ENCODE measurements around the gene LGALS7.

Gene LGALS7

DNA sequence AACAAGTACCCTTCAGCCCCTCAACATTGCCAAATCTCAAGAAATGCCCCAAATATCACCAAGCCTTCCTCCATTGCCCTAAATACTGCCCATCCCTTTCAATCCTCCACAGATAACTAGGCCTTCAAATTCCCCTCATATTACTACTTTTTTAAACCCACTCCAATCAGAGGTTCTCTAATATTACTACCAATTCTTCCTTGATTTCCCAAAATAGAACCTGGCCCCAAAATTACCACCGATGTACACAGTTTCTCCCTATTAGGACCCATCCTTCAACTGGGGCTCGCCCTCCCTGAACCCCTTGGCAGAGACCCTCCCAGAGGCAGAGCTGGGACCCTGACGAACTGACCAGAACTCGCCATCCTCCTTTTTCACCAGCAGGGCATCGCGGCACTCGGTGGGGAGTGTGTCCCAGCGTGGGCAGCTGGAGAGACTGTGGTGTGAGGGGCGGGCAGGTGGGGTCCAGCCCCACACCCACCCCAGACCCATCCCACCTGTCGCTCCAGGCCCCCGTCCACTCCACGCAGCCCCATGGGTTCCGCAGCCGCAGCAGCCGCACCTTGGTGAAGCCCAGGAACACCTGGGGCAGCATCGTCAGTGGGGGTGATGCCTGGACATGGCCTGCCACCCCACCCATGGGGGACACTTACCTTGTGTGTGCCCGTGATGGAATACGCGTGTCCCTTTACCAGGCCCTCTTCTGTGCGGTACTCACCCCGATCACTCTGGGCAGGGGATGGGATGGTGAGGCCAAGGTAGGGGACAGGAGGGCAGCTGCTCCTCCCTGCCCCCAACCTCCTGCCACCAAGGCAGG, 35.2 kb downstream of the LGALS7 start:
- no peak for DNase-seq

DNA sequence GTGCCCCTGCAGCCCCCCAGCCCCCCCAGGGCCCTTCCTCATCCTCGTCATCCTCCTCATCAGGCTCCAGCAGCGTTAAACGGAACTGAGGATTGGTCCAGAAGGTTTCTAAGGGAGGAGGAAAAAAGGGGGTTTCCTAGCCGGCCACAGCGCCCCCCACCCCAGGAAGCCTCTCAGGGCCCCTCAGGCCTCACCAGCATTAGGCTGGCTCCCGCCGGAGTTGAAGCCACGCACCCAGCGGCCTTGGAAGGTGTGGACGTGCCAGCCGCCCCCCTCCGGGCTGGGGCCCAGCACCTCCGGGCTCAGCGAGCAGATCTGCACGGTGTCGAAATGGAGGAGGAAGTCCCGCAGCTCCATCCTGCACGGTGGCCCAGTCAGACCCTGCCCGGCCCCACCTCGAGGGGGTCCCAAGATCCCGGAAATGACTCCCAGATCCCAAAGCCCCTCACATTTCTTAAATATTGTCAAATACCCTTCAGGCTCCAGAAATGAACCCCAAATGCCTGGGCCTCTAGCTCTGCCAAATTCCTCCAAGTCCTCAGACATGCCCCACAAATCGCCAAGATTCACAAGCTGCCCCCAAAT, 35.9 kb downstream of the LGALS7 start:
- no peak for DNase-seq

DNA sequence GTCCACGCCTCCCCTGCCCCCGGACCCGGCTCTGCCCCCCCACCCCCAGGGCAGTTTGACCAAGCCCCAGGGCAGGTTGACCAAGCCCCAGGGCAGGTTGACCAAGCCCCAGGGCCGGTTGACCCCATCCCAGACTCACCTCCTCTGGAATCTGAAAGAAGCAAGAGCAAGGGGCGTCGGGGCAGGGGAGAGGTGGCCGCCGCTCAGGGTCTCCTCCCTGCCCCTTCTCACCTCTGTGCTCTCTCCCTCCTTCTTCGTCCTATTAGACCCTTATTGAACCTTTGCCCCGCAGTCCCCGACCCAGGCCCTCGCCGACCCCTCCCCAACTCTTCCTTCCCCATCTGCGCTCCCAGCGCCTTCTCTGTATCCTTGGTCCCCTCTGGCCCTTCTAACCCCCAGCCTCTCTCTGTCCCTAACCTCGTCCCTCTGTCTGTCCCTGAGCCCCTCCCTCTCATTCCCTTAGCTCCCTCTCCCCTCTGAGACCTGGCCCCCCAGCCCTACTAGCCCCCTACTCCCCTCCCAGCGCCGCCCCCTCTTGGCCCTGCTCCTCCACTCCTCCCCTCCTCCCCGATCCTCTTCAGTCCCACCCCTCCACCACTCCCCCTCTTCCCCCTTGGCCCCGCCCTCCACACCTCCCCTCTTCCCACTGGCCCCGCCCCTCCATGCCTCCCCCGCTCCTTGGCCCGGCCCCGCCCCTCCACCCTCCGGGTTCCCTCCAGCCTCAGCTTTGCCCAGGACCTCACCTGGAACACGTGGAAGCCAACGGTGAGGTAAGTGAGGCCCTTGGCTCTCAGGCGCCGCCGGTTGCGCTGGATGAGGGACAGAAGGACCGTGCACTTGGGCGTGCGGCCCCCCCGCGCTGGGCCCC, 36.7 kb downstream of the LGALS7 start:
- DNase-seq, result peak; percentile 90

DNA sequence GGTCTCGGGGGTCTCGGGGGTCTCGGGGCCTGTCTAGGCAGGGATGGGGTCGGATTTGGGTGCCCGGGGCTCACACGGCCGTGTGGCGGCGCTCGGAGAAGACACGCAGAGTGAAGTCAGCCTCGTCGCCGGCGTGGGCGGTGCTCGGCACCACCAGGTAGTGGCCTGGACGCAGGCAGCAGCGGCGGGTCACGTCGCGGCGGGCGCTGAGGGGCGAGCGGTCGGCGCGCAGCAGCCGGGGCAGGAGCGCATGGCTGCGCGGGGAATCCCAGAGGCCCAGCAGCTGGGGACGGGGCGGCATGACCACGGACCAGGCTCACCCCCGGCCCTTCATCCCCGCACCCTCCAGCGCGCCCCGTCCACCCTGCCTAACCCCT, 37.3 kb downstream of the LGALS7 start:
- peak; percentile 71 for DNase-seq

DNA sequence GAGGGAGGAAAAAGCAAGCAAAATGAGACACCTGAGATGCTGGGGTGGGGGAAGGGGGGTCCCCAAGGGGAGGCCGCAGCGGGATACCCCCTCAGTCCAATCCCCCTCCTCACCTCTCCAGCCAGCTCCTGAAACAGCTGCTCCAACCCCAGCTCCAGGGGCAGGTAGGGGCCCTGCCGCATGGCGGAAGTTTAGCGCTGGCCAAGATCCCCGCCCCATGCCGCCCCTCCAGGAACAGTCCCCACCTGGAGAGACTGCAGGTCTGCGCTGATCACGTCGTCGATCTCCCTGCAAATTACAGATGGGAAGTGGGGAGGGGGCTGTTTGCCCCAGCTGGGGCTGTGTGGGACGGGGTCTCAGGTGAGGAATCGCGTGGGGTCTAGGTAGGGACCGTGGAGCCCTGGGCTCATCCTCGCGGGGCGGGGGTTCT, 38.0 kb downstream of the LGALS7 start:
- DNase-seq, result peak; percentile 47

DNA sequence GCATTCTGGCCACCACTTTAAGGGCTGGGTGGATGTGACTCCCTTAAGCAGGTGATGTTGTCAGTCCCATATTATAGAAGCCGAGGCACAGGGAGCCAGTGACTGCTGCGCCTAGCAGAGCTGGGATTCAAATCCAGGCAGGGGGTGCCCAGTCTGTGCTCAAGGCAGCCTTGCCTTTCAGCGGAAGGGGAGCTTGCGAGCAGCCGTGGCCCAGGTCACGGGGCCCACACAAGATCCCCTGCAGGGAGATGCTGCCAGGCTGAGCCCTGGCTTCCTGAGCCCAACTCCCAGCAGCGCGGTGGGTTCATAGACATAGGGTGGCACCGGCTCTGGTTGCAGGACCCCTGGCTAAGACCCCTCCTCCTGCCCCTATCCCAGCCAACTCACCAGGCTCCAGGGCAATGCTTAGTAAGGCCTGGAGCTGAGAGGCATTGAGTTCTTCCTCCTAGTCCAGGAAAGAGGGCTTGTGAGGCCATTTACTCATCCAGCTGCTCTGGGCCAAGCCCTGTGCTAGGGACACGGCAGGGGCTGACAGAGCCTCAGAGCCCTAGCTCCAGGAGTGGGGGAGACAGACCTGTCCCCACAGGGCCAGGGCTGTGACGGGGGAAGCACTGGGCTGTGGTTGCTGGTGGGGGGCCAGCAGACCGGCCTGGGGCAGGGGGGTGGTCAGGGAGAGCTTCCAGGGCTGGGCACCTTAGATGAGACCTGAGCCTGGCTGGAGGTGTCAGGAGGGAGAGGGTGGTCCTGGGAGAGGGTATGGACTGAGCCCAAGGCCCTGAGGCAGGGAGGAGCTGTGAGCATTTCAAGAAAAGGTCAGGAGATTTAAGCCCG, 38.7 kb downstream of the LGALS7 start:
- DNase-seq, result no peak

DNA sequence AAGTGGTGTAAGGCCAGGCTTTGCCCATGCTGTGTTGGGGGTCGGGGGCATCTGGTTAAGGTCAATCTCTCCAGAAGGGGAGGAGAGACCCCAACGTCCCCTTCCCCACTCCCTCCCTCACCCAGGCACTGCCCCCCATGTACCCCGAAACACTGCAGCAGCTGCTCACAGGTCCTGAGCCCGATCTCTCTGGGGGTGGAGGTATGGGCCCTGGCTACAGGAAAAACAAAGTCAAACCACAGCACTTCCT, 39.2 kb downstream of the LGALS7 start:
- DNase-seq, result no peak

DNA sequence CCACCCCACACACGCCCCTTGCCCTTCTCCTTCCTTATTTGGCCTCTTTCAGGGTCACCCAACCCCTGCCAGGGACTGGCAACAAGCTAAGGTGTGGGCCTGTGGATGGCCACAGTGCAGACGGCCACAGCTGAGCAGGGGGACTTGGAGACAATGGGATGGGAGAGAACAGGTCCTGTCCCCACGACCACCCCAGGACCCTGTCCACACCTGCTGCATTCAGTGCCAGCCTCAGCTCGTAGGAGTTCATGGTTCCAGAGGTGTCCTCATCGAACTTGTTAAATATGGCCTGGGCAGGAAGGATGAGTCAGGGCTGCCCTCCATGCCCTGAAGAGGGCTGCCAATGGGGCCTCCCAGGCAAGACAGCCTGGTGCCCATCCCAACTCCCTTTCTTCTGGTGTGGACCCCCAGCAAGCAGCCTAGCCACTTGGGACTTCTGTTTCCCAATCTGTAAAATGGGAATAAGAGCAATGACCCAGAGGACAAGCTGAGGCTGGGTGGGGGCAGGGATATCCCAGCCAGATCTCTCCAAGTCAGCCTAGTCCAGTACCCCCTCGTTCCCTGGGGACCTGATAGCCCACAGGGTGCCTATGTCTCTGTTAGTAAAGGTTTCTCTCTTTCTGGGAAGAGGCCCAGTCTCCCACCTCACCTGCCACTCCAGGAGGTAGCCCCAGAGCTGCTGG, 39.7 kb downstream of the LGALS7 start:
- DNase-seq, result no peak

DNA sequence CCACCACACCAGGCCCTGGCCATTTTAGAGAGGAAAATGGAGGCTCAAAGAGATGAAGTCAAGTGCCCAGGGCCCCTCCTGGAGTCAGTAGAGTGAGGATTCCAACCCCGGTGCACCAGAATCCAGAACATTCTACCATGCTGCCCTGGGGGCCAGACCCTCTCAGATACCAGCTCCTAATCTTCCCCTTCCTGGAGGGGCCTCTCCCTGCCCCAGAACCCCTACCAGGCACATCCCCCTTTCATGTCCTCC, 40.1 kb downstream of the LGALS7 start:
- no peak for DNase-seq

DNA sequence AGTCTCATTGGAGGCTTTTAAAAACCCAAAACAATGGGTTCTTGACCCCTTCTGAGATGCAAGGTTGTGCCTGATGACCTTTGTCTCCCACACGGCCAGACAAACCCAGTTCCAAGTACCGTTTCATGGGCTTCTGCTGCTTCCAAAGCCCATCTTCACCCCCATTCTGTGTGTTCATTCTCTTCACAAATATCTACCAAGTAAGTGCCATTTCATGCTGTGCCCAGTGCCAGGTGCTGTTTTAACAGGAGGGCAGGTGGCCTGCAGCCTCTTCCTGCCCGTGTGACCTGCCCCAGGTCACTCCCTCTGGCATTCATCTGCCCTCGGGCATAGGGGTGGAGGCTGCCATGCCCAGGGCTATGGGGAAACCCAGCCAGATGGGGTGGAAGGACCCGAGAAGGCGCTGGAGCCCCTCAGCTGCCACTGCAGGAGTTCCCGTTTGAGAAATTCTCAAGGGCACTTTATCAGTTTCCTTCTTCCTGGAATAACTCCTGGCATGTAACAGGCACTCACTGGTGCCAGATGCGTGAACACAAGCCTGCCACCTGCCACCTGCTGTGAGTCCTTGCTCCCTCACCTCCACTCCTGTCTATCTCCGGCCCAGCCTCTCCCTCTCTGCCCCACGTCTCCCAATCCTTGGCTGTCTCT, 41.5 kb downstream of the LGALS7 start:
- DNase-seq, result peak; percentile 67

DNA sequence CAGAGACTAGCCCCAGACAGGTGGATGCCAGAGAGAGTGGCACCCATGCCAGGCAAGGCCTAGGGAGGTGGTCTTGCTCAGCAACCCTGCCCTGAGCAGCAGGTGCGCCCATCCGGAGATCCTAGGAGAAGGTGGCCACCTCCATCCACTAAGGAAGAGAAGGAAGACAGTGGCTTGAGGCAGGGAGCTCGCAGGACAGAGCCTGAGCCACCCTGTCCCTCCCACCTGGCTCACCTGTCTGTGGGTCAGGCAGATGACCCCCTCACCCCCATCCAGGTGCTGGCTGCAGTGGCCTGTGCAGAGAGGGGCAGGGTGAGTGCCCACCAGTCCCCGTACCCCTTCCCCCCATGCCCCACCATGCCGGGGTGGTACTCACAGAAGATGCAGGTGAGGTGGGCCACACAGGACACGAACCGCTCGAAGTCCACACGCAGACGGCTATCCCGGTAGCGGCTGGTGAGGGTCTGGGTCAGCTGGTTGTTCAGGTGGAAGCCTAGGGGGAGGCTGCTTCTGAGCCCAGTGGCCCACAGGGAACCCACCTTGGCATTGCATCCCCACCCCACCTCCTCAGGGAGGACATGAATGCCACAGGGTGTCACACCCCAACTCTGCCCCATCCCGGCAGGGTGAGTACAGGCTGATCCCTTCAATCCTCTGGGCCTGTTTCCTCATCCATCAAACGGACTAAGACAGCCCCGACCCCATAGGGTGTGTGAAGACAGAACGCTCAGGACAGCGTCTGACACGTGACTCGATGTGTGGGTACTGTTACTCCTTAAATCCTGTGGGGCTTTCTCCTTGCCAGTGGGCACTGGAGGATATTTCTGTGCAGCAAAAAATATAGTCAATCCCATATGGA, 42.4 kb downstream of the LGALS7 start:
- no peak for DNase-seq

DNA sequence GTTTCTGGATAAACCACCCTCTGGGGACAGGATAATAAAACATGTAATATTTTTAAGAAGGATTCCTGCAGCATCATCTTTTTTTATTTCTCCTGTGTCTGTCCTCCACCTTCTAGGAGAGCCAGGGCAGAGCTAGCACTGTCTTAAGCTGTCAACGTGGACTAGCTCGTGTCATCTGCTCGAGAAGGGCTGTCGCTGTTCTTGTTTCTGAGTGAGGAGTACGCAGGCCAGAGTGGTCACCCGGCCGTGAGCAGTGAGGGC, 42.9 kb downstream of the LGALS7 start:
- DNase-seq, result no peak

DNA sequence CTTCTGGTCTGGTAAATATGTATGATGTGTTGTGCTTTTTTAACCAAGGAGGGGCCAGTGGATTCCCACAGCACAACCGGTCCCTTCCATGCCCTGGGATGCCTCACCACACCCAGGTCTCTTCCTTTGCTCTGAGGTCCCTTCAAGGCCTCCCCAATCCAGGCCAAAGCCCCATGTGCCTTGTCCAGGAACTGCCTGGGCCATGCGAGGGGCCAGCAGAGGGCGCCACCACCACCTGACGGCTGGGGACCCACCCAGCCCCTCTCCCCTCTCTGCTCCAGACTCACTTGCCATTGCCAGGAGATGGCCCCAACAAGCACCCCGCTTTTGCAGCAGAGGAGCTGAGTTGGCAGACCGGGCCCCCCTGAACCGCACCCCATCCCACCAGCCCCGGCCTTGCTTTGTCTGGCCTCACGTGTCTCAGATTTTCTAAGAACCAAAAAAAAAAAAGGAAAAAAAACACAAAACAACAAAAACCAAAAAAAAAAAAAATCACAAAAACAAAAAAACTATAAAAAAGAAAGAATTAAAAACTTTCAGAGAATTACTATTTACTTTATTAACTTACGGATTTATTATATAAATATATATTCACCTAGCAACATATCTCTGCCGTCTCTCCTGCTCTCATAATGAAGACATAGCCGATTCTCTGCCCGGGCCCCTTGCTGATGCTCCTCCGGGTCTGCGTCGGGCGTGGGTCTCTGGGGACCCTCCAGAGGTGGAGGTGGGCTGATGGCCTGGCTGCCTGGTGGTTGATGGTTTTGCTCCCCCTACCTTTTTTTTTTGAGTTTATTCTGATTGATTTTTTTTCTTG, 43.5 kb downstream of the LGALS7 start:
- peak; percentile 80 for DNase-seq

DNA sequence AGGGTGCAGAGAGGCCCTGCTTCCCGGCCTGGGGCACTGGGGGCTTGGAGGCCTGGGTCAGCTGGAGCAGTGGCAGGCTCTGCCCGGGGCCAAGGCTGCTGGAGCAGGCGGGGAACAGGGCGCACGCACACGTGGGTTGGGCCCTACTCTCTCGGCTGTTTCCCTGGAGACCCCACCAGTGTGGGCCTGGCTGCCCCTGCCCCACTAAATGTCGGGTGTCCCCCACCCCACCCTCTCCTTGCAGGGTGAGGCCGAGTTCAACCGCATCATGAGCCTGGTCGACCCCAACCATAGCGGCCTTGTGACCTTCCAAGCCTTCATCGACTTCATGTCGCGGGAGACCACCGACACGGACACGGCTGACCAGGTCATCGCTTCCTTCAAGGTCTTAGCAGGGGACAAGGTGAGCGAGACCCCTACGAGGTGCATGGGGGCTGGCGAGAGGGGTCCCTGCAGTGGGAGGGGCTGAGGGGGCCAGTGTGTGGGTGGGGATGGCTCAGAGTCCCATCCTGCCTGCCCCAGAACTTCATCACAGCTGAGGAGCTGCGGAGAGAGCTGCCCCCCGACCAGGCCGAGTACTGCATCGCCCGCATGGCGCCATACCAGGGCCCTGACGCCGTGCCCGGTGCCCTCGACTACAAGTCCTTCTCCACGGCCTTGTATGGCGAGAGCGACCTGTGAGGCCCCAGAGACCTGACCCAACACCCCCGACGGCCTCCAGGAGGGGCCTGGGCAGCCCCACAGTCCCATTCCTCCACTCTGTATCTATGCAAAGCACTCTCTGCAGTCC, 44.4 kb downstream of the LGALS7 start:
- no peak for DNase-seq

DNA sequence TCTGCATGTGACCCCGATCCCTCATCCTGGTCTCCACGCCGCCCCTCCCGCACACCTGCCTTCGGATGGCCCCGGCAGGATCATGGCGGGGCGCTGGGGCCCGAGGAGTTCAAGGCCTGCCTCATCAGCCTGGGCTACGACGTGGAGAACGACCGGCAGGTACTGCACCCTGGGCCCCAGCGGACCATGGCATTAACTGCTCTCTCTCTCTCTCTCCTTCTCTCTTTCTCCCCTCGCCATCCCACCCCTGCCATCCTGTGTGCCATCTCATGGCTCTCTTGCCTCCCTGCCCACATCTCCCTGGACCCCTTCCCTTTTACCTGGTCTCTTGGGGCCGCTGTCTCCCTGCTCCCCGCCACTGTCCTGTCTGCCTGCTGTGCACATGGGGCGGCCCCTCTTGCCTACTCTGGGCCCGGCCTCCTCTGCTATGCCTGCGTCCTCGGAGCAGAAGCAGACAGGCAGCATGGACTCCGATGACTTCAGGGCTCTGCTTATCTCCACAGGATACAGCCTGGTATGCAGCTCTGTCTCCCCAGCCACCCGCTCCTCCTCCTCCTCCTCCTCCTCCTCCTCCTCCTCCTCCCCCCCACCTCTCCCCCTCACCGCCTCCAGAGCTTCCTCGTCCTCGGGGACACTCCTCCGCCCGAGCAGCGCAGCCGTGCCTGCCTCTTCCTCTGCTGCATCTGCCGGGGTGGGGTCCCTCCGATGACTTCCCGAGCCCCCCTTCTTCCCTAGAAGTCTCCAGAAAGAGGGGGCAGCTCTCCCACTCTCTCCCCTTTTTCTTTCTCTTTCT, 45.3 kb downstream of the LGALS7 start:
- DNase-seq, result no peak

DNA sequence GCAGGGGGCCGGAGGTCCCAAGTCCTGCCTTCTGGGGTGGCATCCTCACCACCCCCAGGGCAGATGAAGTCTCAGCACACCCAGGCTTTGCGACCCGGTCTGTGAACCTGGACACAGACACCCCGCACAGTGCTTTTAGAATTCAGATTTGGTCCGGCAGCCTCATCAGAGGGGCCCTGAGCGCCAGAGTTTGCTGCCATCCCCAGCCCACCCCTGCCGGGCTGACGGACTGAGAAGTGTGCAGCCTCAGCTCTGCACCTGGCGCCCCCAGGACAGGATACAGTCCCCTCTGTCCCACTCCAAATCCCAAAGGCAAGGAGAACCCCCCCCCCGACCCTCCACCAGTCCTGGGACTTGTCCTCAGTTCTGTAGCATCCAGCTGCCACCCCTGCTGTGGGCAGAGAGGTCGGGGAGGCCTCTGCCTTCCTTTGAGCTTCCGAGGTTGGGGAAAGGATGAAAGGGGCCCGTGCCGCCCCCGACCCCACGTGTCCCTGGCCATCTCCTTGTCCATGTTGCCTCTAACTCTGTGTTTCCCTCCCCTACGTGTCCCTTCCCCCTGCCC, 45.9 kb downstream of the LGALS7 start:
- DNase-seq, result no peak

DNA sequence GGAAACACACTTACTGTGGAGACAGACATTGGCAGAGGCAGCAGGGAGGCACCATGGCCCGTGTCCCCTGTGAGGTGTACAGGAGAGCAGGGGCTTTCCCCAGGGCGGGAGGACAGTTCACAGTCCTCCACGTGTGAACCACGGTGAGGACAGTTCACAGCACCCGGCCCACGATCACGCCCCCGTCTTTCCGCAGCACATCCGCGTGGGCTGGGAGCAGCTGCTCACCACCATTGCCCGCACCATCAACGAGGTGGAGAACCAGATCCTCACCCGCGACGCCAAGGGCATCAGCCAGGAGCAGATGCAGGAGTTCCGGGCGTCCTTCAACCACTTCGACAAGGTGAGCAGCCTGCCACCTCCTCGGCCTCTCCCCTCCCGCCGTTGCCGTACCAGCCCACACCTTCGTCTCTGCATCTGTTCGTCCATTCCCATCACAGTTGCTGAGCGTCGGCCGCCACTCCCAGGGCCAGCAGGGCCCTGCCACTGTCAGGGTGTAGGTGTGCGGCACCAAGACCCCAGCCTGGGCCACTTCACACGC, 46.5 kb downstream of the LGALS7 start:
- DNase-seq, result no peak

DNA sequence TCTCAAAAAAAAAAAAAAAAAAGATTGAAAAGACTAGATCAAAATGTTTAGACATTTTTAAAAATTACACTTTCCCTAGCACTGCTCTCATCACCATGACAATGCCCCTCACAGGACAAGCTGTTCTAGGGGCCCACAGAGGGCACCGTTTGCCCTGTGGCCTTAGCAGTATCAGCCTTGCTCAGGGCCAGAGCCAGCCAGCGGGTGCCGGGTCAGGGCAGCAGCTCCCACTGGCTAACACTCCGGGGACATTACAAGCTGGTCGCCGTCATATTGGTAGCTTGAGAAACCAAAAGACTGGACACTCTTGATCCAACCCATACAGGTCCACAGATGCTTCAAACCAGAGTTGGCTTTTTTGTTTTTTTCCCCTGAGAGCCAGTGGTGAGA, 47.0 kb downstream of the LGALS7 start:
- no peak for DNase-seq
